ENCODE measurements around the gene TNS1.
"Not testable (repeated sequence)": the region's sequence is repeated elsewhere in the genome, so short reads cannot be mapped to it uniquely, and the experiment has no call there.

TNS1 gene

DNA sequence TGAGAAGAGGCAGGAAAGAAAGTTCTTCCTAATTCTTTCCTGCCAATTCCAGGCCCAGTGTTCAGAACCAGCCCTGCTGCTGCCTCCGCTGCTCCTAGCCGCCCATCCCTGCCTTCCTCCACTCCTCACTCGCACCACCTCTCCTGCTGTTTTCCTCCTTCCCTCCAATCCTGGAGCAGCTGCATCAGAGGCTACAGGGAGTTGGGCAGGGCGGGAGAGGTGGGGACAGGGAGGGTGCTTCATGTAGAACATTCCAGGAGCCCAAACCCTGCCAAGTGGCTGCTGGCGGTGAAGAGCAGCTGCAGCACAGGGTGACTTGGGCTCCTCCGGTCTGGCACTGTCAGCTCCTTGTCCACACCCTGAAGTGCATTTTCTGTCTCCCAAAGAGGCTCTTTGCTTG lies 176.3 kb downstream of the TNS1 start:
- no peak for DNase-seq

DNA sequence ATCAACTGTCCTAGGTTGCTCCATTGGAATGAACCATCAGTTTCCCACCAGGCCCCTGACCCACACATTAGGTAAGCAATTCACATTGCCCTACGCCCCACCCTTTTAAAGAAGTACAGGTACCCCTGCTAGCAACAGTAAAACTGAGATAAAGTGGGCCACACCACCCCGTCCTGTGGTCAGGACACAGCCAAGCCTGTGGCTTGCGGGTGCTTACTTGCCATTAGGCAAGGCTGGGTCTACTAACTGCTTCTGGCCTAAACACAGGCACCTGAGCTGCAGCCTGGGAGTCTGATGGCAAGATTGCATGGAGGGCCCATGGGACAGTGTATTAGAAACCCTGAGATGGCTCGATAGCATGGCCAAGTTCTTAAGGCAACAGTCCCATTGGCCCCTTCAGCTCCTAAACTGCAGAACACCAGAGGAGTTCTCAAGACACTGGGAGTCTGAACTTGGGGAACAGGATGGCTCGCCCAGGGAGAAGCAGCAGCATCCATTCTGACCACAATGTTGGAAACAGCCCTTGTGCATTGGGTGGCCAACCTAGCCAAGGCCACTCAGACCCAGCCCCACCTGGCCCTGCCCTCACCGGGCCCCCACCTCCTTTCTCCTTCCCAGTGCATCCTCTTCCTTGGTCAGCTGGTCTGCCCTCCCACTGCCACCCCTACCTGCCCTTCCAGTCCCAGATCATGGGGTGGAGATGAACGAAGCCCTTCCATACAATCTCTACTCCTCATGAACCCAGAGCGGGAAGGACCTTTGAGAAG lies 177.1 kb downstream of the TNS1 start:
- DNase-seq = no peak

DNA sequence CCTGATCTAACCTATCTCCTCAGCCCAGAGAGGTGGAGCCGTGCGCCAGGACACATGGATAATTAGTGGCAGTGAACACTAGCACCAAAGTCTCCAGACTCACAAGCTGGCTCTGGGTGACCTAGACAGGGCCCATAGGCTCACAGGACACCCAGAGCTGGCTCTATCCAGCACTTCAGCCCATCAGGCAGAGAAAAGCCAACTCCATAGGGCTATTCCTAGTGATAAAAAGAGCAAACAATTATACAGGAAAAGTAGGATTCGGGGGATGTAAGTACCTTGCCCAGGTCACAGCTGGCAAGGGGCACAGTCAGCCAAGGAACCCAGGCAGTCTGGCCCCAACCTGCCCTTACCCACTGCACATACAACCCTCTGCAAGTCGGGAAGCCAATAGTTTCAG lies 178.6 kb downstream of the TNS1 start:
- DNase-seq = no peak

DNA sequence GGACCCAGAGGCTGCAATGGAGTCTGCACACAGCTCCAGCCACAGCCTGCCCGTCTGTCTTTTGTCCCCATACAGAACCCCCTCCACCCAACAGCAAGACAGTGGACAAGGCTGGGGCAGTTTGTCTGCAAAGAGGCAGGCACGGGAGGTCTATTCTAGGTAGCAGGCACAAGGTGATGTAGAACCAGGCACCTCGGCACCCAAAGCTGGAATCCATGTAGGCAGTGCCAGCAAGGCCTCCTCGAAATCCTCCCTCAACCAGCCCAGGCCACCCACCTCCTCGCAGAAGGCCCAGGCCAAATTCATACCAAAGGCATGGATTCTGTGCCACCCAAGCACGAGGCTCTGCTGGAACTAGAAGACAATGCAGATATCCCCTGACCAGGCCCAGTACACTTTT lies 179.2 kb downstream of the TNS1 start:
- no peak for DNase-seq

DNA sequence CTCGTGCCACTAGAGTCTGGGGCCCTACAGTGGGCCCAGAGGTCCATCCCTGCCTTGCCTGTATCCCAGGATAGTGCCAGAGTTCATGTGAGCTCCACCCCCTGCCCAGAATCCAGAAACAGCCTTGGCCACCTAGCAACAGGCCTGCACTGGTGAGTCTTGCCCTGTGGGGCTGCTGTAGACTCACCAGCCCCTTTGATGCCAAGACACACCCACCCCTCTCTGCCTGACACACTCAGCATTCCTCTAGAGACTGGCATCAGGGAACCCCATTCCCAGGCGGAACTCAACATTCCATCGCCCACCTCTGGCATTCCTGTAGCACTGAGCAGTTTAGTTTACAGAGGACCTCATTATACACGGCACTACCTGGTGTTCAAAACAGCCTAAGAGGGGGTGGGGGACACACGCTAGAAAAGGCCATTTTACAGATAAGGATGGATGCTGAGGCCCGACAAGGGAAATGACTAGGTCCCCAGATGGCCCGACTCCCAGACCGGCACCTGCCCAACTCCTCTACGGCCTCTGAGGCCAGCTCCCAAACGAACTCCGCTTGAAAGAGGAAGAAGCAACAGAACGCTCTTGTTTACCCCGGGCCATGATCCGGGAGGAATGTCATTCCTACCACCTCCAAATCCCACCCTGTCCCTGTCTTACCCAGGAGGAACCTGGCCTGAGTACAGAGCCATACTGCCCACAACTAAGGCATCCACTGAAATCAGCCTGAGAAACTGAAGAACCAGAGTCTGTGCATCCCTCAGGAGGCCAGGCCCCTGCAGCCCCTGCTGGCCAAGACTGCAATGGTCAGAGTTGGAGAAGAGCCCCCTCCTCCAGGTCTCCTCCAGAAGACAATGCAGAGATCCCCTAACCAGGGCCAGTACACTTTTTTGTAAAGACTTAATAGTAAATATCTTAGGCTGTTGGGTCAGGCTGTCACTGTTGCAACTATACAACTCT lies 180.2 kb downstream of the TNS1 start:
- DNase-seq = no peak

DNA sequence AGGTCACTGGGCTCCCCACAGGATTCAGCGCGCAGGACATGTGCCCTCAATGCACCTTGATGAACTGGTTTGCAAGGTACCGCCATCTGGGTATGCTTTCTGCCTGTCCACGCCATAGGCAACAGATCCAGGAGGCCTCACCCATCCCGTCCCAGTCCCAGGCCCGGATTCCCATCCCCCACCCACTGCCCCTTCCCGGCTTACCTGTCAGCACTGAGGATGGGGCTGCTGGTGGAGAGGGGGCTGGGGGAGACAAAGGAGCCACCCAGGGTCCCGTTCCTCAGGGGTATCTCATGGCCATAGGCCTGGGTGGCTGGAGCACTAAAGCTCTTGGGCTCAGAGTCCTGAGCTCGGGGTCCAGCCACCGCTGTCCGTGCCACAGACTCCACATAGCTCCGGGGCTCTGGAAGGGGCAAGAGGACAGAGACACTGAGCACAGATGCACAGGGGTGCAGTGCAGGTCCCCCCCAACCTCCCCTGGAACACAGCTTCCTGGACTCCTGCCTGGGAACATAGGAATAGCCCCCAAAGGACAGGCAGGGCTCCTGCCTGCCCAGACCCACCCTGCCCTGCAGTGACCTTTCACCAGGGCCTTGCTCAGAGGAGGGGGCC lies 181.2 kb downstream of the TNS1 start:
- DNase-seq = no peak

DNA sequence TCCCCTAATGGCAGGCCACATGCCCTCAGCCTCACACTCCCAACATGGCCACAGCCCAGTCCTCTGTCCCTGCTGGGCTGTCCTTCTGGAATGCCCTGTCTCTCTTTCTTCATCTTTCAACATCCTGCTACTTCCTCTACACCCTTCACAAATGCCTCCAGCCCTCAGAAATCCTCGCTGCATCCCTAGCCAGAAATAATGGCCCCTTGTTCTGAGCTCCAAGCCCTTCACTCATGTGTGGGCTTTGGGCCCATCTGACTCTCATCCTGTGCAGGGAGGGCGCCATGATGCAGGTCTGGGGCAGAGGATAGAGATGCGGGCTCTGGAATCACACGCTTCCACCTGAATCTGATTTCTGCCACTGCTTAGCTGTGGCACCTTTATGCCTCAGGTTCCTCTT lies 181.9 kb downstream of the TNS1 start:
- no peak for DNase-seq

DNA sequence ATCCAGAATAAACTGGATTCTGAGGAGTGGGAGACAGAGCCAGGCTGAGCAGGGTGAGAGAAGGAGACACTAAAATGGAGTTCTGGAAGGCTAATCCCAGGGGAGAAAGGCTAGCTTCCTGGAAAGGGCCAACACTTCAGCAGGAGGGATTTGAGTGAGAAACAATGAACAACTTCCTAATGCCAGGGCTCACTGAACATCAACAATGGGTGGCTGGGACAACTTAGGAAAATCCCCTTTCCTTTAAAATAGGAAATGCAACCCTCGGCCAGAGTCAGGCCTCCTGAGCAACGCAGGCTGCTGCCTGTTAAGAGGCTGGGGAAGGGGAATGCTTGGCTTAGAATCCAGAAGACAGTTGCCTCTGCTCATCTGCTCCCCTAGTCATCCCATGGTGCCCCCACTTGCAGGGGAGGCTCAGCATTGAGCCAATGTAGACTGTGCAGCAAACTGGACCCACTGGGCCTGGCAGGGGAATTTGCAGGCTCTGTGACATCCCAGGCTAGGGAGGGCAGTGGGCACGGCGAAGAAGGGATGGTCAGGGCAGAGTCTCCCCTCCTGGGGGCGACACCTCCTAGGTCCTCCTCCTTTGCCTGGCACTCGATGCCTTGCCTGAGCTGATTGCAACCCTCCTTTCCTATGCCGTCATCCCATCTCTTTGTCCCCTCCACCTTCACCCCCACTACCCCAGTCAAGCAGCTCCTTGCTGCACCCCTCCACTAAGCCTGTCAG lies 182.5 kb downstream of the TNS1 start:
- DNase-seq = no peak

DNA sequence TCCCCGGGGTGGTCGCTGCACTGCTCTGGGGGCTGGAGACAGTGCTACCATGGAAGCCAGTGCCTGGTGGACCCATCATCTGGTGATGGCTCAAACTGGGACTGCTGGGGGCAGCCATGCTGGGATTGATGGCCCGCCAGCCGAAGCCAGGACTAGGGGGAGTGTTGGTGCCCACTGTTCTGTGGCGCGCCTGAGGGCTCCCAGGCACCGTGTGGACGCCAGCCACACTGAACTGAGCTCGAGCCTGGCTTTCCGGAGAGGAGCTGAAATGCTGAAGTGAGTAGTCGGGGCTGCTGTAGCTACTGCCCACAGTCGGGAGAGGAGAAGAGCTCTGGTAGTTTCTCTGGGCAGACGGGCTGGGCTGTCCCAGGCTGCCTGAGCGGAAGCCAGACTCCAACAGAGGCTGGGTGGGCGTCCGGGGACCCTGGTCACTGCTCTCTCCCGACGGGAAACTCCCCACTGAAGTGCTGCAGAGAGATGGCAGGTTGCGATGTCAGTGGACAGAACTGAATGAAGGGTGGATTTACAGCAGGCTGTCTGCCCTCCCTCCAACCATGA lies 184.4 kb downstream of the TNS1 start:
- no peak for DNase-seq

DNA sequence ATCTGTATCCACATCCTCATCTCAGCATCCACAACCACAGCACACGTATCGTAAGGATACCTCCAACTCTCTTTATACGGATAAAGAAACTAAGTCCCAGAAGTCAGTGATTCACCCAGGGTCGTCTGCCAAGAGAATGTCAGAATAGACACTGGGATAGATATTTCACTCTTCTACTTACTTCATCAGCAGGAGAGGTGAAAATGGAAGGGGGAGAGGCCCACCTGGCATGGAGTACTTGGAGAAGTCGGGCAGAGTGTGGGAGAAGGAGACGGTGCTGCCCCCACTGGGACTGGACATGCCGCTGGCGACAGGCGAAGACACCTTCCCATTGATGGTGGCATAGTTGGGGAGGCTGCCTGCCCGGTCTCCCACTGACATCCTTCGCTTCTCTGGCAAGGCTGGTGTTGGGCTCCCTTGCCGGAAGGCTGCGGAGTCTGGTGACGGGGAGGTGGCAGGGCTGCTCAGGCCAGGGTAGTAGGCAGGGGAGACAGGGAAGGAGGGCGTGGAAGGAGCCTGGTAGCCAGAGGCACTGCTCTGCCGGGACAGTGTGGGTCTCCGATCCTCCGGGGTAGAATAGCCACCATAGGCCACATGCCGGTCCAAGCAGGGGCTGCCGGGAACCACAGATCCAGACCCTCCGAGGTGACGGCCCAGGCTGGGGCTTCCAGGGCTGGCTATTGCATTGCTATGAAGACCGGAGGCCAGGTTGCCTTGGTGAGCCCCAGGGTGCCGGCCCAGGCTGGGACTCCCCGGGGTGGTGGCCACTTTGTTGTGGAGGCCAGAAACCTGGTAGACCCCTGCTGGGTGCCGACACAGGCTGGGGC lies 185.1 kb downstream of the TNS1 start:
- DNase-seq = no peak

DNA sequence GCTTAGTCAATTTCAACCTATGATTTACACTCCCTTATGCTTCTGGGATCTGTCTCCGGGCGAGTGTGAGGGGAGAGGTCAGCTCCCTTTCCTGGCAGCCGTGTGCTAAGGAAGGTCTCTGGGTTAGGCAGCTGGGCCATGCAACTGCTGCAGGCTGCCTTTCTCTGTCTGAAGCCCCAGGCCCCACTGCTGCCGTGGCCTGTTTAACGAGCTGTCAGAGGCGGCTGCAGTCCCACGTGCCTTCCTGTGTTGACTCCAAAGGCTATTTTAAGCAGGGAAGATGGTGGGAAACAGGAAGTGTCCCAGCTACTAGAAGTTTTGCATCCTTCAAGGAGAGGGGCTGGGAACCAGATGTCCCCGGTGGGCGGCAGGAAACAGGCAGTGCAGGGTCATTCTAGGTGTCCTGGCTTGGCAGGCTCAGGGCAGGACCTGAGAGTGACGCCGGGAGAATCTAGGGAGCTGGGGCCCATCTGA lies 186.4 kb downstream of the TNS1 start:
- DNase-seq = no peak

DNA sequence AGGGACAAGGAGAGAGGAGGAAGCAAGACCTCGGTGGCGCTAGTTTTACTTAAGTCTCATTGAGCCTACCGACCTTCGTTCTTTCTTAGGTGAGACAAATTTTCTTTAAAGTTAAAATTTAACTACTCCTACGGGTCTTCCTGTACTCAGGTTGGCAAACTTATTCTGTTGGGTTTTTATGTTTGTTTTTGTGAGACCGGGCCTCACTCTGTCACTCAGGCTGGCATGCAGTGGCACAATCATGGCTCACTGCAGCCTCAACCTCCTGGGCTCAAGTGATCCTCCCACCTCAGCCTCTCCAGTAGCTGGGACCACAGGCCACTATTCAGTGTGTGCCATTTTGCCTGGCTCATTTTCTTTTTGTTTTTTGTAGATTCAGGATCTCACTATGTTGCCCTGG lies 189.0 kb downstream of the TNS1 start:
- DNase-seq = no peak

DNA sequence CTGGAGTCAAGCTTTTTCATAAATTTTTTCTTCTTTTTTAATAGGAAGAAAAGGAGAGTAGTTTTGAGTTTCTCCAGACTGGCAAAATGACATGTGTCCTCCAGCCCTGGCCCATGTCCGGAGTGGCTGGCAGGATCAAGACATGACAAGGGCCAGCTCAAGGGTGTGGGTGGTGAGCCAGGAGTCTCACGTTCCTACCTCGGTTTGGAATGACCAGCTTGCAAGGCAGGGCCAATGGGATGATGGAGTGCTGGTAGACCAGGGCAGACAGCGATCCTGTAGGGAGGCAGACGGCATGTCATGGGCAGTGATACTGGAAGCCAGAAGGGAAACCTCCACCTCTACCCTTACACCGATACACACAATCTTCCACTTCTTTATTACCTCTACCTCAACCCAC lies 190.6 kb downstream of the TNS1 start:
- no peak for DNase-seq

DNA sequence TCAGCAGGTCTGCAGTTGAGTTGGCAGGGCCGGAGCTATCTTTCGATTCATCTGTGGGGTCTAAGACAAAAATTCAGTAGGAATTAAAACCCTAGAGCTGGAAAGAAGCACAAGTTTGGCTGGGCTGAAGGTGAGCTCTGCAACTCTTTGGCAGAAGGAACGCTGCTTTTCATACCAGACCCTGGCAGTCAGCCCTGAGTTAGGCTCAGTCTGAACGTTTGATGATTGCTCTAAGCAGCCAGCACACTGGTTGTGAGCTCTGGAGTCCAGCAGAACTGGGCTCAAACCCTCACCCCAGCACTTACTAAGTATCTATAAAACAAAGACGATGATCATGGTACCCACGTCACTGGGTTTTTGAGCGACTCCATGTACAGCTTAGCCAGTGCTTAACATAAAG lies 192.5 kb downstream of the TNS1 start:
- no peak for DNase-seq

DNA sequence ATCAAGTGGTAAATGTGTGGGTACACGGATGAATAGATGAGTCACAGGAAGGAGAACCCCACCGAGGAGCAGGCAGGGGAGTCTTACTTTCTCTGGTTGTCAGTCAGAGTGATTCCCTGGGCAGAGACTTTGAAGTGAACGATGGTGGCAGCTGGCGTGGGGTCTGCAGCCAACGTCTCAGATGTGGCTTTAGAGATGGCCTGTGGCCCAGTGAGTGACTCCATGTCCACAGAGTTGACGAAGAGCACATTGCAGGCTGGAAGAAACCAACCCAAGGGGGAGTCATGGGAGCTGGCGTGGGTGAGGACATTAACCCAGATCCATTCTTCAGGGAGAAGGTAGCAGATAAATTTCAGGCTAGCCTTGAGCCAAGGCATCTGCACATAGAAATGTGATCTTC lies 193.1 kb downstream of the TNS1 start:
- DNase-seq = no peak

DNA sequence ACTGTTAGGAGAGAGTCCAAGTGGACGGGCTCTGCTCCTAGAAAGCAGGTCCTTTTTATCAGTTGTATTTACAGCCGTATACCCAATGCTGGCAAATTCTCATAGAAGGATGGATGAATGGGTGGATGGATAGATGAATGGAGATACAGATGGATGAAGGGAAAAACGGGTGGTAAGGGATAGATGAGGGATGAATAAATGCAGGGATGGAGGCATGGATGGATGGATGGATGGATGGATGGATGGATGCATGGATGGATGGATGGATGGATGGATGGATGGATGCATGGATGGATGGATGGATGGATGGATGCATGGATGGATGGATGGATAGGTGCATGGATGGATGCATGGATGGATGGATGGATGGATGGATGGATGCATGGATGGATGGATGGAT lies 193.8 kb downstream of the TNS1 start:
- DNase-seq = not testable (repeated sequence)

DNA sequence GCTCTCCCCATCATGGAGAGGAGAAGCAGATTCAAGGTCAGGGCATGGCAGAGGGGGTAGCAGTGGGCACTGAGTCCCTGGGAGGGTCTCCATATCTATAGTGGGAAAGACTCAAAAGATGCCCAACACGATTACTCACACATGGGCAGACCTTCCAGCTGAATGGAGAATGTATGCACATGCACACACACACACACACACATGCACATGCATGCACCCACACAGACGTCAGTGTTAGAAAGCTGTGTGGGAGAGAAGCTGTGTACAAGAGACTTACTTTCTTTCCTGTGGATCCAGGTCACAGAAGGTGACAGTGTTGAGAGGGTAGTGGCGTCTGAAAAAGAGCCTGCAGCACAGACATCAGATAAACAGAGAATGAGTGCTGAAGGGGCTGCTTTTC lies 194.5 kb downstream of the TNS1 start:
- DNase-seq = no peak

DNA sequence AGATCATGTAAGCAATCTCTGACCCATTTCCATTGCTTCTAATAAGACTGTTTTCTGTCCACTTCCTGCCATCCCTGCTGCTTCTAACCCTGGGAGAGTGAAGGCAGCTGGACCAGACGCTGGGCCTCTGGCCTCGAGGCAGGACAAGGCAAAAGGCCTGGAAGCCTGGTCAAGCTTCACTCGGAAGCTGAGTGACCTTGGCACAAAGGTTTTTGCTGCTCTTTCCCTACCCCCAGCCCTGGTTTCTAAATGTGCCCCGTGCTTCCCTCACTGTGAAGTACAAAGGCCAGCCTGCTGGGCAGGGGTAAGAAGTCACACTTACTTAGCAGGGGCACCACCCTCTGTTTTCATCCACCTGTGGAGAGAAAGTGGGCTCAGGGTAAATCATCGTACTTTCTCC lies 195.0 kb downstream of the TNS1 start:
- DNase-seq = no peak

DNA sequence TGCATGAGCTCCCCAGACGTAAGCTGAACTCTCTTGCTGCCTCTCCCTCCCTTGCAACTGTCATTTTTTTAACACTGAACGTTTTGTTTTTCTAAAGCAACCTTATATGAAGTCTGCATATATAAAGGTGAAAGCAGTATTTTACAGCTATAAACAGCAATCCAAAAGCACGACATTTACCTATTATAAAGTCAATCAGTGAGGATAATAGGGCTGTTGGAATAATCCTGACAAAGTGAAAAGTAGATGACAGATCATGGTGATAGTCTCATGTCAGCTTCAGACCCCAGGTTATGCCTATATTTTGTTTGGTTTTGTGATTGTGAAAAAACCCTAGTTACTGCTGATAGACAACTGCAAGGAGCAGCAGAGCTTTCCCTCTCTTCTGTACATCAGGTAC lies 195.8 kb downstream of the TNS1 start:
- no peak for DNase-seq

DNA sequence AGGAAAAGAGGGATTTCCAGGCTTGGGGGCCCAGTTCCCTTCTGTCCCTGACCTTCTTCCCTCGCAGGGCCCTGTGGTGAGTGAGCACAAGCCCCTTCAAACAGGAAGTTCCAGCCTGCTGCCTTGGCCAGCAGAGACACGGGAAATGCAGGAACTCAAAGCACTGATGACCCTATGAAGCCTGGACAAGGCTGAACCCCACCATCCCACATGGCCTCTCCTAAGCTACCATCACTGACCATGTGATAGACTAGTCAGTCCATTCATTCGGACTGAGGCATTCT lies 196.4 kb downstream of the TNS1 start:
- no peak for DNase-seq

DNA sequence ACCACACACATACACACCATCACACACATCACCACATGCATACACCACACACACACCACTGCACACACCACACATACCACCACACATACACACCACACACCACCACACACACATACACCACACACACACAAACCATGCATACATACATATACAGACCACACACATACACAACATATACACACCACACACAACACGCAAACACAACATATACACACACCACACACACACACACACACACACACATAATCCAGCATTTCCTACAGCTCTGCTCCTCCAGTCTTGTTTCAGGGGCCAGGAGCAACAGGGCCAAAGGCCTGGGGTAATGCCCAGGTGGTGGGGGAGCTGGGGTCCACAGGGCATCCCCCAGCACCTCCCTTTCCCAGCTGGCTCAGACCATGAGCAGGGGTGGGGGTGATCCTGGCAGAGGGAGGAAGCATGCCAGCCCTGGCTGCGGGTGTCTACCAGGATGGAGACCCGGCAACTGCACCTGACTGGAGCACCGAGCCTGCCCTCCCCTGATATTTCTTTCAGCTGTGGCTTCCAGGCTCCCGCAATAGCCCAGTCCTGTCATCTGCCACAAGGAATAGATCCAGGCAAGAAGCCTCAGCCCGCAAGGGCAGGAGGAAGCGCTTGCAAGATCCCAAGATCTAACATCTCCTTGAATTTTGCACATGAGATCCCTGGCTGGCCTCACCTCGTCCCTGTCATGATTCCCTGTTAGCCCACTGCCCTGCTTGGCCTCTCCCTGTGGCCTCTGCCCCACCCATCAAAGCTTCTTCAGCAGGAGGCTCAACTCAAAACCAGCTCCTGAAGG lies 196.9 kb downstream of the TNS1 start:
- no peak for DNase-seq

All from T-helper 1 cell (primary cell).